Superior temporal gyrus (tissue), 1 donor: ENCODE measurements around the gene NHLRC4.

ENCODE experiments used
- DNase-seq: peaks from one replicate; pipeline ENCODE4 v3.0.0-alpha.2; 2016; ENCODE audit errors: extremely low spot score

Gene NHLRC4

DNA sequence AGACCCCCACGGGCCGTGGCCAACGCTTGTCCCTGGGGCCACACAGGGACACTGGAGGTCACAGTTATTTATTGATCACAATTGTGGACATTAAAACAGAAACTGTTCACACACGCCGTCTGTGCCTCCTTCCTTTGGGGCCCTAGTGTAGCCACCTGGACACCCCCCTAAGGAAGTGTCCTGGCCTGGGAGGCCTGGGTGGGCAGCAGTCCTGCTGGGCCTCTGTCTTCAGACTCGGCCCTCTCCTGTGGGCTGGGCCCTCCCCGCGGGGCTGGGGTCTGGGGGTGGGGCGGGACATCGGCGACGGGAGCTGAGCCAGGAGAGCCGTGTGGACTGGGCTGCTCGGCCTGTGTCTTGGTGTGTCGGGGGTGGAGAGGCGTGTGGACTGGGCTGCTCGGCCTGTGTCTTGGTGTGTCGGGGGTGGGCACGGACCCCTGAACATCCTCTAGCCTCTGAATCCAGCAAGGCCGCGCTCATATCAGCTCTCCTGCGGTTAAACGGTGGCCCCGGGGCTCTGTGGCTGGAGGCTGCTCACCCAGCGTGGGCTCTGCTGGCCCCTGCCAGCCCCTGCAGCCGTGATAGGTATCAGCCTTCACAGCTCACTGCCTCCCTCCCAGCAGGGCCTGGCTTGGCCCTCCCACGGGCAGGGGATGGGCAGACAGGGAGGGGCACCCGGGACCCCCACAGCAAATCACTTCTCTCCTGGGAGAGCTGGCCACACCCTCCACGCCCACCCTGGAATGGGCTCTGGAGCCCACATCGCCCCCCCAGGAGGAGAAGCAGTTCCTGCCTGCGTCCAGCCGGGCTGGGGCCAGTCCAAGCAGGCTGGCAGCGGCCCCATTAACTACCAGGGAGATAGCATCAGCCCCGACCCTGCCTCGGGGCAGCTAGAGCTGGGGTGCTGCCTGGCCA is 1.1 kb upstream of the NHLRC4 start:
- DNase-seq = no peak

GRCh38 chr16:567373-568256 is 810 bp downstream of the NHLRC4 start:
- no peak for DNase-seq

- no peak for DNase-seq
Measured at GRCh38 chr16:568401-569258, 1.8 kb downstream of the NHLRC4 start.

GRCh38 chr16:569445-570254 is 2.8 kb downstream of the NHLRC4 start, which contains the start of gene PIGQ:
Gene PIGQ, plus strand, starts transcription at chr16:569968. Its CDS starts 4,107 bp downstream, at chr16:574075.
- DNase-seq = no peak

- no peak for DNase-seq
Measured at GRCh38 chr16:572865-573650, 6.3 kb downstream of the NHLRC4 start.

DNA sequence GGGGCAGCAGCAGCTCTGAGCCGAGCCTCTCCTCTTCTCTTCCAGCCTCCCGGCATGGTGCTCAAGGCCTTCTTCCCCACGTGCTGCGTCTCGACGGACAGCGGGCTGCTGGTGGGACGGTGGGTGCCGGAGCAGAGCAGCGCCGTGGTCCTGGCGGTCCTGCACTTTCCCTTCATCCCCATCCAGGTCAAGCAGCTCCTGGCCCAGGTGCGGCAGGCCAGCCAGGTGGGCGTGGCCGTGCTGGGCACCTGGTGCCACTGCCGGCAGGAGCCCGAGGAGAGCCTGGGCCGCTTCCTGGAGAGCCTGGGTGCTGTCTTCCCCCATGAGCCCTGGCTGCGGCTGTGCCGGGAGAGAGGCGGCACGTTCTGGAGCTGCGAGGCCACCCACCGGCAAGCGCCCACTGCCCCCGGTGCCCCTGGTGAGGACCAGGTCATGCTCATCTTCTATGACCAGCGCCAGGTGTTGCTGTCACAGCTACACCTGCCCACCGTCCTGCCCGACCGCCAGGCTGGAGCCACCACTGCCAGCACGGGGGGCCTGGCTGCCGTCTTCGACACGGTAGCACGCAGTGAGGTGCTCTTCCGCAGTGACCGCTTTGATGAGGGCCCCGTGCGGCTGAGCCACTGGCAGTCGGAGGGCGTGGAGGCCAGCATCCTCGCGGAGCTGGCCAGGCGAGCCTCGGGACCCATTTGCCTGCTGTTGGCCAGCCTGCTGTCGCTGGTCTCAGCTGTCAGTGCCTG is 7.4 kb downstream of the NHLRC4 start:
- DNase-seq = no peak

- DNase-seq = no peak
Measured at GRCh38 chr16:575354-576196, 8.8 kb downstream of the NHLRC4 start.

DNA sequence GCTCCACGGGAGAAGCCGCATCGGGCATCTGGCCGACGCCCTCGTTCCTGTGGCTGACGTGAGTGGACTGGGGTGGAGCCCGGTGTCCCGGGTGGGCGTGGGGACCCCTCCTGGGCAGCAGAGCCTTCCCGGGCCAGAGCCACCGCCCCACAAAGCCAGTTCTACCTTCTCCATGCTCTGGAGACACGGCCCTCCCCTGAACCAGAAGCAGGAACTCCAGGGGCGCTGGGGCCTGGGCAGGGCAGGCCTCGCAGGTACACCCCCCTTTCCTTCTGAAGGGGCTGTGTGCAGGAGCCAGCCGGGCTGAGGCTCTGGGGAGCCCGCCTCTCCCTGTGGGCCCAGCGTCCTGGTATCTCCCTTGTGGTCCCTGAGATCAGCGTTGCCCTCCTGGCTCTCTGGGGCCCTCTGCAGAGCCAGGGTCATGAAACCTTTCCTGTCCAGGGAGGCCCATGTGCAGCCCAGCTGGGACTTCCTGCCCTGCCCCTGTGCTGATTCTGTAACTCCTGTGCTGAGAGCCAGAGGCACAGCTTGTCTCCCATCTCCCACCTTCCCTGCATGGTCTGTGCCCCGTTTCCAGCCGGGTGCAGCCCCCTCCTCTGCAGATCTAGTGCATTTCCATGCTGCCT is 9.5 kb downstream of the NHLRC4 start:
- DNase-seq = no peak

DNA sequence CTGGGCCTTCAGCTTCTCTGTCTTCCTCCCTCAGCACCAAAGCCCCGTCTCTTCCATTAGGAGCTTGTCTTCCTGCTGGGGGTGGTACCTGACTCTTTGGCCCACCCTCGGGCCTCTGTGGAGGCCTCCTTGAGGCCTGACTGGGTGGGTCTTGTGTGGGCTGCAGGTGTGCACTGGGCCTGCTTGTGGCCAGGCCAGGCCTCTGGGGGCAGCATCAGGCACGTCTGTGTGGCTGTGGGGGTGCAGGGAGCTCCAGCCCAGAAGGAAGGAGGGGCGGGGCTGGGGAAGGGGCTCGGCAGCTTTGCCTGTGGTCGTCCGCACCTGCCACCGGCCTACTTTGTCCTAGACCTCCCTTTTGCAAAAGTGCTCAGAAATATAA is 10.0 kb downstream of the NHLRC4 start:
- no peak for DNase-seq

DNA sequence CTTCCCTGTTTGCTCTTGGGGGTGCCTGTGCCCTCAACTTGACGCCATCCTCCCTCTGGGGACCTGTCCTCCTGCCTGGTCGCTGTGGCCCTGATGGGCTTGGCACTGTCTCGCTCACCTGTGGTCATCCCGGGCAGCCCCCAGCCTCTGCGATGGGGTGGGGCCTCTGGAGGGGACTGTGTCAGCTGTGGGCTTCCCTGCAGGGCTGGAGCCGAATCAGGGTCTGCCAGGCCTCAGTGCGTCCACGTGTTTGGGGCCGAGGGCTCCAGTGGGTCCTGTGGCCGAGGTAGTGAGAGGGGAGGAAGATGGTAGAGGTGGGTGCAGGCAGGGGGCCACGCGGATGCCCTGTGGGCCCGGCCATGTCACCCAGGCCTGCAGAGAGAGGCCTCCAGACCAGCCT is 11.0 kb downstream of the NHLRC4 start:
- DNase-seq = no peak

DNA sequence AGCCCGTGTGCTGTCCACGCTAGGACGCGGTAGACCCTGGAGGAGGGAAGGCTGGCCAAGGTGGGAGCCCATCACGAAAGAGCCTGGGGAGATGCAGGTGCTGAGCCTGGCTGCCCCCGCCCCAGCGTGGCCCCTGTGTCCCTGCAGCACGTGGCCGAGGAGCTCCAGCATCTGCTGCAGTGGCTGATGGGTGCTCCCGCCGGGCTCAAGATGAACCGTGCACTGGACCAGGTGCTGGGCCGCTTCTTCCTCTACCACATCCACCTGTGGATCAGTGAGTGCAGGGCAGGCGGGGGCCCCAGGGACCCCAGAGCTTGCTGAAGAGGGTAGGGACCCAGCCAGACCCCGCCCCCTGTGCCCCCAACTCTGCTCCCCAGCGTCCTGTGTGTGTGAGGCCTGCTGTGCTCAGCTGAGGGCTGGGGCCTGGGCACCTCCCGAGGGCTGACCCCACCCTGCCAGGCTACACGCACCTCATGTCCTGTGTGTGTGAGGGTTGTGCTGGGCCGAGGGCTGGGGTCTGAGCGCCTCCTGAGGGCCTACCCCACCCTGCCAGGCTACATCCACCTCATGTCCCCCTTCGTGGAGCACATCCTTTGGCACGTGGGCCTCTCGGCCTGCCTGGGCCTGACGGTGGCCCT is 11.5 kb downstream of the NHLRC4 start:
- DNase-seq = no peak

- no peak for DNase-seq
Measured at GRCh38 chr16:578870-579405, 12.1 kb downstream of the NHLRC4 start.

GRCh38 chr16:580141-580945 is 13.5 kb downstream of the NHLRC4 start:
- no peak for DNase-seq

DNA sequence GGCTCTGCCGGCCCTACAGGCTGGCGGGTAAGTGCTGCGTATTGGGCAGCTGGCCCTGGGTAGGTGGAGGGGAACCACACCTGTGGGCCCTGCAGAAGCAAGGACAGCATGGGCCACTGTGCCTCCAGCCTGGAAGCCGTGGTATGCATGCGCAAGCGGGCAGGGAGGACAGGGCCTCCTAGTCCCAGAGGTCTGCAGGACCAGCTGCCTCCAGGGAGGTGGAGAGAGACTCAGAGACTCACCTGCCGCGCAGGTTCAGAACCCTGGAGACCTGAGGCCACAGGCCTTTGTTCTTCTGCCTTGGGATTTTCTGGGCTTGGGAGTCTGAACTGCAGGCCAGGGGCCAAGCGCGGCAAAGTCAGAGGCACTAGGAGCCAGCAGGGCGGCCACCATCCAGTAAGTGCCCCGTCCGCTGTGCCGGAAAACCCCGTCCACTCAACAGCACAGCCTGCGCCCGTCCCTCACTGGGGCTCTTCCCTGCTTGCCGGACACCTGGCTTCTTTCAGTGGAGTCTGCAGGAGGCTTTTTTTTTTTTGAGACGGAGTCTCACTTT is 14.2 kb downstream of the NHLRC4 start:
- DNase-seq = no peak

DNA sequence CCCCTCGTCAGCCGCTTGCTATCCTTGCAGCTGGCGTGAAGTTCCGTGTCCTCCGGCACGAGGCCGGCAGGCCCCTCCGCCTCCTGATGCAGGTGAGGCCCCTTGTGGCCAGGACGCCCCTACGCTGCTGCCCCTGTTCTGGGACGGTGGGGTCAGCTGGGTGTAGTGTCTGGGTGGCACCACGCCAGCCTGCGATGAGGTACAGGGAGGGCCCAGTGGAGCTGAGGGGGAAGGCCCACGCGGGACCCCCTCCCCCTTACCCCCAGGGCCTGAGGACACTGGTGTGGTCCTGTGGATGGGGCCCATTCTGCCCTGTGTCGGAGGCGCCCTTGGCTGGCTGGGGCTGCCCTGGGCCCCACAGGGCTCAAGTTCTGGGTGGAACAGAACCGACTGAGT is 15.4 kb downstream of the NHLRC4 start:
- DNase-seq = no peak
